ENCODE results near the gene NISCH. TPM values are rescaled to one million over a fixed set of nuclear protein-coding genes. Genes with fewer than 3 reads are reported as not detected.

Gene NISCH
- total RNA-seq, 2 experiments from 2014 or later: 58.9 to 60.7 TPM

- CTCF ChIA-PET: interaction anchor here (1.6 to 4.3 kb wide), 9 partner anchors 9 to 37 kb away, joined by 6 to 27 read pairs (median 16); partner anchors contain the start of gene TNNC1
- POLR2A ChIA-PET: no interaction called here
Observed at GRCh38 chr3:52444860-52445793, 10.3 kb upstream of the NISCH start, which contains the start of gene SEMA3G. Gene SEMA3G (minus strand): TSS chr3:52445103. CDS start chr3:52445027, 76 bp downstream.

DNA sequence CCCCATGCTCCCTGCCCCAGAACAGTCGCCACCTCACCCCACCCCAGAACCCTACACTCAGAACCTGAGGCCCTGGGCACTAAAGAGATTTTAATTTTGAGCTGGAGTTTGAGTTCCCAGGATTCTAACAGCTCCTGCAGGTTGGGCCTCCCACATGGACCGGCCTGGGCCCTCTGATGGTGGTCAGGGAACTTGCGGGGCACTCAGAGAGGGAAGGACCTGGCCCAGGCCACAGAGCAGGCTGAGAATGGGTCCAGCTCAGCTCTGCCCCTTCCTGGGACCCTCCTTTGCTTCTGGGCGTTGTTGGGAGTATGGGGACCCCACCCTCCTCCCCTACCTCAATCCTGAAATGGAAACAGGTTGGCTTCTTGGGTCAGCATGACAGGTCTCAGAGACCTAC lies 9.4 kb upstream of the NISCH start:
- CTCF ChIA-PET: interaction anchor here (0.8 to 4.3 kb wide), 12 partner anchors 8 to 225 kb away, joined by 3 to 27 read pairs (median 10); partner anchors contain the start of gene TNNC1
- POLR2A ChIA-PET: interaction anchor here (0.6 kb wide), 1 partner anchor 34 kb away, joined by 5 read pairs; no protein-coding TSS in a partner anchor

DNA sequence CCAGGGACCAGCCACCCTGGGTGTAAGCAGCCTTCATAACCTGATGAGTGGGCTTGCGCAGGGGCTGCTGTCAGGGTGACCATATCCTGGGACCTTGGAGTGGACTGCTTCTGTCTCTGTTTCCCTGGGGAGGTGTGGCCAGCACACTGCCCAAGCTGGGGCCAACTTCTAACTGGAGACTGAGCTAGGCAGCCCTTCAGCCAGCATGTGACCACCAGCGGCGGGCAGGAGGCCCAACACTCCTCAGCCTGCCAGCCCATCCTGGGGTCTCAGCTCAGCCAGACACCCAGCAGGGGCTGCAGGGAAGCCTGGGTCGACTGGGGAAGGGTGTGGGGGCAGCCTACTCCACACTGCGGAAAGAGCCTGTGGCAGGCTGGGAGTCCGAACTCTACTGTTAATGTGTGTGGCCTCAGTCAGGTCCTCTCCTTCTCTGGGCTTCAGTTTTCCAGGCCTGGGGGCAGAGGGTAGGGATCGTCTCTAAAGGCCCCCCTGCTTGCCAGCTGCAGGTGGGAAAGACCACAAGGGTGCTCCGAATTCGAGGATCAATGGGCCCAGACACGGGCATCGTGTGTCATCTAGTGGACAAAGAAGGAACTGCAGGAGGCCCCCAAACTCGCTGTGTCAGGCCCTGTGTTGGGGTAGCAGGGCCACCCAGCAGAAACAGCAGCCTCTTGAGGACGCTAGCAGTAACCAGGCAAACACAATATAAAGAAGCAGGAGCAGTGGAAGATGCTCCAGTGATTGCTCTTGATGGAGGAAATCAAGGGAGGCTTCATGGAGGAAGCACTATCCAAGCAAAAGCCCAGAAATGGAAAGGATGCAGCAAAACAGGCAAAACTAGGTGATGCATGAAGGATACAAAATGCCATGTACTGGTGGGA lies 8.5 kb upstream of the NISCH start:
- POLR2A ChIA-PET: interaction anchor here (0.6 kb wide), 1 partner anchor 35 kb away, joined by 5 read pairs; no protein-coding TSS in a partner anchor
- CTCF ChIA-PET: interaction anchor here (0.8 to 4.3 kb wide), 12 partner anchors 7 to 226 kb away, joined by 3 to 27 read pairs (median 10); partner anchors contain the start of gene TNNC1

- ChIA-PET POLR2A (interaction anchor here (0.5 kb wide), 1 partner anchor 29 kb away, joined by 3 read pairs; no protein-coding TSS in a partner anchor), CTCF (interaction anchor here (1.8 to 4.3 kb wide), 8 partner anchors 12 to 227 kb away, joined by 8 to 27 read pairs (median 16); no protein-coding TSS in a partner anchor)
Observed at GRCh38 chr3:52447512-52448355, 7.7 kb upstream of the NISCH start.

- CTCF ChIA-PET: no interaction called here
Observed at GRCh38 chr3:52450489-52451236, 4.7 kb upstream of the NISCH start.

GRCh38 chr3:52451237-52452083 lies 3.9 kb upstream of the NISCH start:
- POLR2A ChIA-PET: no interaction called here
- CTCF ChIA-PET: no interaction called here

More at GRCh38 chr3:52450489-52451236, 4.7 kb upstream of the NISCH start:
- POLR2A ChIA-PET: interaction anchor here (0.5 kb wide), 1 partner anchor 329 kb away, joined by 3 read pairs; no protein-coding TSS in a partner anchor

DNA sequence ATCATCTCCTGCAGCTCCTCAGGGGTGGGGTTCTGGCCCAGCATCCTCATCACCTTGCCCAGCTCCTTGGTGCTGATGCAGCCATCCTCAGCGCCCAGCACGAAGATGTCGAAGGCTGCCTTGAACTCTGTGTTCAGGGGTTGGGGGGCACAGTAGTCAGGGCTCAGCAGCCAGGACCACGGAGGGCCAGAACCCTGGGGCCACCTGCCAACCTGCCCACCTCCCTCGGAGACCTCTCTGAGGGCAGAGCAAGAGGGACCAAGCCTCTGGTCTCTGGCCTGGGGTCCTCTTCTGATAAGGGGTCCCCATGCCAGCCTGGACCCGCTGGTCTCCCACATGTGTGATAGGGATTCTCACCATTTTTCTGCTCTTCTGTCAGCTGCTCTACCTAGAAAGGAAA lies 3.3 kb upstream of the NISCH start:
- POLR2A ChIA-PET: no interaction called here
- CTCF ChIA-PET: no interaction called here

DNA sequence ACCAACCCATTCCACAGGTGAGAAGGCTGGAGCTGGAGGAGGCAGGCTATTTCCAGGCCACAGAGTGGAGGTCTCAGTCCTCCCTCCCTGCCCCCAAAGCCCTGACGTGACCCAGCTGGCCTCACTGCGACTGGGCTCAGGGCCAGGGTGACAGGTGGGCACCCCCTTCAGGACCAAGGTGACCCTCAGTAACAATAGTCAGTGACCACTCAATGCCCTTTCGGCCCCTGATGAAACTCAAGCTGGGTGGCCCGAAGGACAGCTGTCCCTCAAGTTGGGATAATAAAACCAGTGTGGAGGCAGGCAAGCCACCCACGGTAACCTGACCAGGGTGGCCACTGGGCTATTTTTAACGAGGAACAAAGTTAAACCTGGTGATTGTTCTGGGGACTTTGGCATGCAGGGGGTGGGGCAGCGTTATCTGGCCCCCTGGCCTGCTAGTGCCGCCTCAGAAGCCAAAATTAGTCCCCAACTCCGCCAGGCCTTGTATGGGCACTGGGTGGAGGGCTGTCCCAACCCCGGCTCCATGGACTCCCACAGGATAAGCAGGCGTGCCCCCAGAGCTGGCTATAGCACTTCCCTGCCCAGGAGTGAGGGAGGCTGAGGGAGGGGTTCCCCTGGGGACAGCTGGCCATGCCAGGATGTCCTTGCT lies 2.7 kb upstream of the NISCH start:
- POLR2A ChIA-PET: no interaction called here
- CTCF ChIA-PET: interaction anchor here (2.1 kb wide), 1 partner anchor 24 kb away, joined by 9 read pairs; no protein-coding TSS in a partner anchor

- CTCF ChIA-PET: interaction anchor here (0.8 to 2.1 kb wide), 5 partner anchors 8 to 41 kb away, joined by 3 to 9 read pairs (median 5); partner anchors contain the start of gene SEMA3G
- POLR2A ChIA-PET: interaction anchor here (0.6 kb wide), 1 partner anchor 471 kb away, joined by 3 read pairs; no protein-coding TSS in a partner anchor
Observed at GRCh38 chr3:52453496-52454249, 1.7 kb upstream of the NISCH start, which contains the start of gene TNNC1. Gene TNNC1 (minus strand): TSS chr3:52454041. CDS start chr3:52454015, 26 bp downstream.

DNA sequence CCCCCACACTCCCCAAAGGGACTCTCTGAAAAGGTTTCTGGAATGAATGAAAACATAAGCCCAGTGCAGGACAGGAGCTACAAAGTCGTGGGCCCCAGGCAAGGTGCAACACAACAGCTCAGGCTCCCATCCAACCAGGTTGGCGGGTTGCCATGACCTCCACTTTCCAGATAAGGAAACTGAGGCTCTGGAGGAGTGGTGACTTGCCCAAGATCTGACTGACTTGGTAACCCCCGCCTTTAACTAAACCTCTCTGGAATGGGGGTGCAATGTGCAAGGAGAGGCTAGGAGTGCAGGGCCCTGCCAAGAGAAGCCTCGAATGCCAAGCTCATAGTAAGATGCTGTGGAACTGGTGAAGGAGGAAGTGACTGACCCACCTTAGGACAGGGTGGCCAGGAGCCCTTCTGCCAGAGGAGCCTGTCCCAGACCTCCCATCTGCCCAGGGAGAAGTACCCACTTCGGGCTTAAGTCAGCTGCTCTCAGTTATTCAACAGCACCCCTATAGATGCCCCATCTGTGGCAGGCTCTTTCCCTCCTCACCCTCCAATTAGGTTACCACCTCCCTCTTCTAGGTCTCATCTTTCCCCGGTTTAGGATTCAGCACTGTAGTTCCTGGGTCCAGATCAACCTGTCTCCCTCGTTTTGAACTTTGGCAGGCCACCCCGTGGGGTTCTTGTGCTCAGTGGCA lies 1.0 kb upstream of the NISCH start:
- POLR2A ChIA-PET: interaction anchor here (0.6 kb wide), 1 partner anchor 135 kb away, joined by 3 read pairs; no protein-coding TSS in a partner anchor

DNA sequence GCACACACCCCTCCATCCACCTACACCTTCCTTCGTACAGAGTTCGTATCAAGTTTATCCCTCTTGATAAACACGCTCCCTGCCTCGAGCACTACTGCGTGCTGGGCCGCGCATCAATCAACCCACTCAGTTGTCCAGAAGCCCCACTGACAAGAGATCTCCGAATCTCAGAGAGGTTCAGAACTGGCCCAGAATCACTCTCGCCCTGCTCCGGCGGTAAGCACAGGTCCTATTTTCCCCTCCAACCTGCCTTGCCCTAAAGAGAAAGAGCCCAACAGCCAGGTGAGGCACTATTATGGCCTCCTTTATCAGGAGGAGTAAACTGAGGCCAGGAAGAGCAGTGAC lies 494 bp upstream of the NISCH start:
- ChIA-PET CTCF (interaction anchor here (1.1 to 2.1 kb wide), 4 partner anchors 9 to 43 kb away, joined by 4 to 10 read pairs (median 8); partner anchors contain the start of gene SEMA3G), POLR2A (interaction anchor here (0.6 kb wide), 2 partner anchors 136 to 167 kb away, joined by 3 read pairs; partner anchors contain the start of gene GLYCTK)

More for the DNA sequence above, 1.0 kb upstream of the NISCH start:
- CTCF ChIA-PET: interaction anchor here (0.8 to 2.1 kb wide), 5 partner anchors 9 to 42 kb away, joined by 3 to 9 read pairs (median 5); partner anchors contain the start of gene SEMA3G

GRCh38 chr3:52456169-52456799 lies 880 bp downstream of the NISCH start:
- ChIA-PET POLR2A (no interaction called here), CTCF (interaction anchor here (1.1 to 1.4 kb wide), 2 partner anchors 44 to 225 kb away, joined by 4 to 10 read pairs; no protein-coding TSS in a partner anchor)

GRCh38 chr3:52456800-52457183 lies 1.4 kb downstream of the NISCH start:
- CTCF ChIA-PET: interaction anchor here (0.5 to 2.5 kb wide), 4 partner anchors 29 to 270 kb away, joined by 3 to 8 read pairs (median 4); no protein-coding TSS in a partner anchor
- POLR2A ChIA-PET: no interaction called here
